ENCODE measurements around the gene SNRPD1.

- TF ChIP-seq CTCF (IDR thresholded peaks at IDR 0.05 in 2 of 3, conservative IDR thresholded peaks at IDR 0.05 in 1 of 3; ENCODE audit: borderline replicate concordance in 1 of 3, insufficient read depth in 1 of 3, low read depth in 2 of 3, low read length in 2 of 3): no peak
- no peak for TF ChIP-seq POLR2A (IDR thresholded peaks at IDR 0.05; ENCODE audit: borderline replicate concordance, extremely low read depth, insufficient read depth, insufficient read length)
- TF ChIP-seq SIN3A (IDR thresholded peaks at IDR 0.05; ENCODE audit: low read depth): no peak
- no peak for TF ChIP-seq POLR2AphosphoS5 (IDR thresholded peaks at IDR 0.05; ENCODE audit: low read depth, low read length)
- TF ChIP-seq ZNF274 (IDR thresholded peaks at IDR 0.05; ENCODE audit: low read depth, low read length): no peak
- no peak for TF ChIP-seq REST (IDR thresholded peaks at IDR 0.05; ENCODE audit: low read depth)
- TF ChIP-seq EZH2phosphoT487 (IDR thresholded peaks at IDR 0.05; ENCODE audit: borderline replicate concordance): no peak
- TF ChIP-seq ZBTB33 (IDR thresholded peaks at IDR 0.05; ENCODE audit: extremely low read depth, insufficient replicate concordance, low read length): no peak
- no peak for TF ChIP-seq EGR1 (IDR thresholded peaks at IDR 0.05; ENCODE audit: low read depth)
- TF ChIP-seq SRF (IDR thresholded peaks at IDR 0.05; ENCODE audit: low read depth): no peak
- no peak for TF ChIP-seq ATF3 (IDR thresholded peaks at IDR 0.05)
Measured at GRCh38 chr18:21656402-21656801, 44.3 kb downstream of the SNRPD1 start.

All from HCT116 (cell line).